ENCODE measurements around the gene CPVL. TPM values are rescaled to one million over a fixed set of nuclear protein-coding genes. Genes with fewer than 3 reads are reported as not detected.

The CPVL gene
- total RNA-seq, 2 donors from 2014 or later, result 32.4 to 53.3 TPM

- Mint-ChIP-seq H3K27ac (no peak overlapping the region), H3K27me3 (ENCODE audit: insufficient read depth) (no peaks in the 10 kb centered on the region), H3K4me3 (no peak overlapping the region), H3K4me1 (peaks cover 15% of the 10 kb centered on the region), H3K9me3 (no peaks in the 10 kb centered on the region), H3K36me3 (ENCODE audit: low read depth) (peaks cover 4% of the 10 kb centered on the region)
- DNase-seq, result no peak
- WGBS, 2 experiments (ENCODE audit: insufficient coverage in 1 of 2, insufficient read length in 1 of 2), result 99 to 100% methylated on average over 2 of the region's 2 CpGs
- H3K4me1 ChIP-seq (ENCODE audit: control insufficient read depth, insufficient read depth, low read length), result peaks cover 6% of the 10 kb centered on the region
- H3K4me3 ChIP-seq (ENCODE audit: low read length), result no peak overlapping the region
- TF ChIP-seq CTCF (conservative IDR thresholded peaks at IDR 0.05), result no peak
- H3K9ac ChIP-seq (ENCODE audit: extremely low read depth, low read length, poor library complexity, severe bottlenecking), result no peak overlapping the region
- no peaks in the 10 kb centered on the region for H3K27me3 ChIP-seq (ENCODE audit: control insufficient read depth, insufficient read depth, low read length, poor library complexity, severe bottlenecking)
- no peak overlapping the region for H3K27ac ChIP-seq (ENCODE audit: low read depth, low read length)
- H3K36me3 ChIP-seq (ENCODE audit: control insufficient read depth, insufficient read depth, low read length), result peaks cover 4% of the 10 kb centered on the region
- H3K9me3 ChIP-seq (ENCODE audit: control insufficient read depth, low read length), result peaks cover 10% of the 10 kb centered on the region
Observed at GRCh38 chr7:29033584-29033983, 112.8 kb downstream of the CPVL start.

- no peak for DNase-seq
- no peak overlapping the region for H3K27ac Mint-ChIP-seq
- WGBS, 2 experiments (ENCODE audit: insufficient coverage in 1 of 2, insufficient read length in 1 of 2), result 94% methylated on average over 4 of the region's 4 CpGs; no CpG with 5 or more reads in 1 of the 2 experiments
- TF ChIP-seq CTCF (conservative IDR thresholded peaks at IDR 0.05), result no peak
- peaks cover 18% of the 10 kb centered on the region for H3K36me3 Mint-ChIP-seq (ENCODE audit: low read depth)
- peaks cover 6% of the 10 kb centered on the region for H3K4me1 ChIP-seq (ENCODE audit: control insufficient read depth, insufficient read depth, low read length)
- H3K4me1 Mint-ChIP-seq, result peaks cover 7% of the 10 kb centered on the region
- H3K4me3 Mint-ChIP-seq, result no peak overlapping the region
- peaks cover 14% of the 10 kb centered on the region for H3K9me3 Mint-ChIP-seq
- no peaks in the 10 kb centered on the region for H3K27me3 ChIP-seq (ENCODE audit: control insufficient read depth, insufficient read depth, low read length, poor library complexity, severe bottlenecking)
- H3K4me3 ChIP-seq (ENCODE audit: low read length), result no peak overlapping the region
- peaks cover 22% of the 10 kb centered on the region for H3K9me3 ChIP-seq (ENCODE audit: control insufficient read depth, low read length)
- peaks cover 4% of the 10 kb centered on the region for H3K36me3 ChIP-seq (ENCODE audit: control insufficient read depth, insufficient read depth, low read length)
- no peaks in the 10 kb centered on the region for H3K27me3 Mint-ChIP-seq (ENCODE audit: insufficient read depth)
- no peak overlapping the region for H3K27ac ChIP-seq (ENCODE audit: low read depth, low read length)
- no peak overlapping the region for H3K9ac ChIP-seq (ENCODE audit: extremely low read depth, low read length, poor library complexity, severe bottlenecking)
Observed at GRCh38 chr7:29032146-29032545, 114.2 kb downstream of the CPVL start.

GRCh38 chr7:29030781-29031275 lies 115.5 kb downstream of the CPVL start:
- WGBS, 2 experiments (ENCODE audit: insufficient coverage in 1 of 2, insufficient read length in 1 of 2), result 65 to 91% methylated on average over 2 to 3 of the region's 3 CpGs
- no peak overlapping the region for H3K27ac Mint-ChIP-seq

More at GRCh38 chr7:29030781-29031275, 115.5 kb downstream of the CPVL start:
- Histone ChIP-seq H3K36me3 (ENCODE audit: control insufficient read depth, insufficient read depth, low read length) (peaks cover 4% of the 10 kb centered on the region), H3K9ac (ENCODE audit: extremely low read depth, low read length, poor library complexity, severe bottlenecking) (no peak overlapping the region), H3K4me3 (ENCODE audit: low read length) (no peak overlapping the region), H3K27me3 (ENCODE audit: control insufficient read depth, insufficient read depth, low read length, poor library complexity, severe bottlenecking) (no peaks in the 10 kb centered on the region), H3K9me3 (ENCODE audit: control insufficient read depth, low read length) (peaks cover 33% of the 10 kb centered on the region), H3K4me1 (ENCODE audit: control insufficient read depth, insufficient read depth, low read length) (peaks cover 6% of the 10 kb centered on the region), H3K27ac (ENCODE audit: low read depth, low read length) (no peak overlapping the region)
- no peak for DNase-seq
- TF ChIP-seq CTCF (conservative IDR thresholded peaks at IDR 0.05), result no peak
- Mint-ChIP-seq H3K4me1 (peaks cover 7% of the 10 kb centered on the region), H3K36me3 (ENCODE audit: low read depth) (peaks cover 21% of the 10 kb centered on the region), H3K27me3 (ENCODE audit: insufficient read depth) (no peaks in the 10 kb centered on the region), H3K9me3 (peaks cover 24% of the 10 kb centered on the region), H3K4me3 (no peak overlapping the region)
